Left colon (tissue), 2 donors: ENCODE results near the gene POU2F3. TPM values are rescaled to one million over a fixed set of nuclear protein-coding genes. Genes with fewer than 3 reads are reported as not detected.

ENCODE experiments used
- ATAC-seq: fragments of 200-7000 bp; cut with Tn5 transposase; one replicate; pipeline ENCODE4 v1.9.1; 2020; ENCODE audit warnings: mild to moderate bottlenecking, moderate library complexity
- DNase-seq, 2 donors: peaks; one replicate each; pipeline ENCODE4 v3.0.0-alpha.2; 2020
- intact Hi-C, 2 donors: fragments of 100-400 bp; cut with DNase I in 1 of 2; cut with micrococcal nuclease in 1 of 2; formaldehyde crosslinking; loops; one replicate each; pipeline versions ENCODE4 v1.11.2 to v1.14.0; 2022; cut with DNase I, micrococcal nuclease
- total RNA-seq, 2 donors: library from RNA; stranded (reverse); fragmentation: NEBNext Ultra II Directional; extraction: Animal tissue kit (Norgen Biotek cat#: 25700); gene quantifications; one replicate each; pipeline ENCODE4 v1.2.1, GENCODE V29; 2021
- donor health status: DM: no; HTN: no; CAD: no.
- donor health status: DM: yes; HTN: yes; CAD: no.

Gene POU2F3
- total RNA-seq, 2 donors from 2014 or later = 1.9 to 2.0 TPM

DNA sequence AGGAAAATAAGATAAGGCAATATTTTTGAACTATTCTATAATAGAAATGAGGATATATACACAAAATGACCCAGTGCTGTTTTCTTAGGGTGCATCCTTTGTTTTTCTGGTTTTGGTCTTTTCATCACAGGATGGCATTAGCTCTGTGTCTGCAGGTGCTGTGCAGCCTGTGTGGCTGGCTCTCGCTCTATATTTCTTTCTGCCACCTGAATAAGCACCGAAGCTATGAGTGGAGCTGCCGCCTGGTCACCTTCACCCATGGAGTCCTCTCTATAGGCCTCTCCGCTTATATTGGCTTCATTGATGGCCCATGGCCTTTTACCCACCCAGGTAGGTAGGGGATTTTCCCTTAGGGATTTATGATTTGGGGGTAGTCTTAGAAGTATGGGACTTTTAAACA is 87.4 kb downstream of the POU2F3 start:
- intact Hi-C loops = loop anchor here in 1 of 2 donors (10.0 kb wide), 1 partner anchor 157 kb away; no protein-coding TSS in a partner anchor
- DNase-seq = no peak
- ATAC-seq = peak; percentile 10

DNA sequence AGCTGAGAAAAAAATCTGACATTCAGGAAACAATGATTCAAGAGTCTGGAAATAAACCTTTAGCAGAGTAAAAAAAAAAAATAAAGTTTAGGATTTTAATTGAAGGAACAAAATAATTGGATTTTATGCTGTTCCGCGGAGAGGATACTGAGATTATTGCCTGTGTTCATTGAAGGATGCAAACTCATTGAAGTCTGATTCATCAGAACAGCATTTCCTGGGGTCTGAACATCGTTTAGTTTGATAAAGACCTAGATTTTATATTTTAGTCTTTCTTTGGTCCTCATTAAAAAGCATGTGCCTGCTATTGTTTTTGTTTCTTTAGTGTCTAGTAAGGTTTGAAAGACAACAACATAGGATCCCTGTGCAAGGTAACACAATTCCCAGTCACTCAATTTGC is 89.6 kb downstream of the POU2F3 start:
- intact Hi-C loops = loop anchor here in 1 of 2 donors (10.0 kb wide), 1 partner anchor 155 kb away; no protein-coding TSS in a partner anchor
- ATAC-seq (no peak), DNase-seq (no peak)

- intact Hi-C loops = no loop called here
- ATAC-seq = no peak
Observed at GRCh38 chr11:120330045-120330444, 90.1 kb downstream of the POU2F3 start.

GRCh38 chr11:120331301-120331996 is 91.5 kb downstream of the POU2F3 start:
- intact Hi-C loops = no loop called here
- ATAC-seq = no peak
- DNase-seq = no peak

More at GRCh38 chr11:120330045-120330444, 90.1 kb downstream of the POU2F3 start:
- DNase-seq = no peak

GRCh38 chr11:120332822-120333716 is 93.1 kb downstream of the POU2F3 start:
- ATAC-seq = no peak
- intact Hi-C loops = no loop called here

GRCh38 chr11:120333801-120334200 is 93.9 kb downstream of the POU2F3 start:
- no peak for ATAC-seq

More at GRCh38 chr11:120332822-120333716, 93.1 kb downstream of the POU2F3 start:
- DNase-seq = no peak

DNA sequence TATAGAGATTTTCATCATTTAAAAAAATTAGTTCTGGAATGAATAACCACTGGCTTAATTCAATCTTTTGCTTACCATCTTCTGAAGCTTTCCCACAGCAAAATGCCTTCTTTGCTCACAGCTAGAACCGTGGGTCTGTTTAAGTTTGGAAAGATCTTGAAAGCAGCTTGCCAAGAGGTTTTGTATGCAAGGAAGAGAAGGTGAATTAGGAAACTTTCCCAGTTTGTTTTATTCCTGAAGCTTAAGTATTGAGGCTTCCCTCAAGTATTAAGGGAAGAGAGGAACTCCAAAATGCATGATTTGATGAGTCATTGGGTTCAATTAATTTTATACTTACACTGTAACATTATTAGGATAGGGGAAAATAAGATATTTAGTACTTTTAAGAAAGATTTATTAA is 94.4 kb downstream of the POU2F3 start:
- DNase-seq (no peak), ATAC-seq (no peak)
- intact Hi-C loops = no loop called here

More at GRCh38 chr11:120333801-120334200, 93.9 kb downstream of the POU2F3 start:
- intact Hi-C loops = no loop called here
- DNase-seq = no peak

GRCh38 chr11:120334894-120335462 is 95.0 kb downstream of the POU2F3 start:
- ATAC-seq (peak; percentile 18), DNase-seq (peak; percentile 58 to 66)
- intact Hi-C loops = no loop called here

GRCh38 chr11:120335556-120335907 is 95.6 kb downstream of the POU2F3 start:
- intact Hi-C loops = no loop called here
- ATAC-seq = peak; percentile 35
- no peak for DNase-seq

DNA sequence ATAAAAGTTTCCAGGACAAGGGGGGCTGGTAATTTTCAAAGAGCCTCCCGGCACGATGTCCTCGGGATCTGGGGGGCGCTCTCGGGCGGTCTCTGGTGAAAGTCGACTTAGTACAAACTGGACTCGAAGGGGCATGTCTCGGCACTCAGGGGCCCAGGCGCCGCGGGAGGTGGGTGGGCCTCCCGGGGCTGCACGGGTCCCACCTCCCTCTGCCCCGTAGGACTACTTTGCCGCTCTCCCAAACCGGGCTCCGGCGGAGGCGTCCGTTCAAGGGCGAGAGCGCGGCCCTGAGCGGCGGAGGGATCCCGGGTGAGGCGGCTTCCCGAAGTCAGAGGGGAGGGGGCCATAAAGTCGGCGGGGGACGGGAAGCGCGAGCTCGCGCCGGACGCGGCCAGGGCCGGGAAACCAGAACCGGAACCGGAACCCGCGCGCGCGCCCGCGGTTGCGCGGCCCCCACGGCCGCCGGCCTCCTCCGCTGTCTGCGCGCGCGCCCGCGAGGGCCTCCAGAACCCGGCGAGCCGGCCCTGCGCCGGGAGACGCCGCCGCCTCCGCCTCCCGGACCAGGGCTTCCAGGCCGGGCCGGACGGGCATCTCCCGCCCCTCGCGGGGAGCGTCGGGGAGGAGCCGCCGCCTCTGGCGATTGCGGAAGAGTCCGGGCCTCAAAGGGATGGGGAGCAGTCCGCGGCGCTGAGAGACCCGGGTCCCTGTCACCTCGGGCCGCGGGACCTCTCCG is 96.1 kb downstream of the POU2F3 start, which contains the start of gene ARHGEF12:
ARHGEF12 (plus strand) TSS at position 506 of the 733 bp plus-strand sequence. CDS start 831 bp downstream, outside the sequence.
- ATAC-seq (peak; percentile 74), DNase-seq (peak; percentile 97)
- intact Hi-C loops = no loop called here

DNA sequence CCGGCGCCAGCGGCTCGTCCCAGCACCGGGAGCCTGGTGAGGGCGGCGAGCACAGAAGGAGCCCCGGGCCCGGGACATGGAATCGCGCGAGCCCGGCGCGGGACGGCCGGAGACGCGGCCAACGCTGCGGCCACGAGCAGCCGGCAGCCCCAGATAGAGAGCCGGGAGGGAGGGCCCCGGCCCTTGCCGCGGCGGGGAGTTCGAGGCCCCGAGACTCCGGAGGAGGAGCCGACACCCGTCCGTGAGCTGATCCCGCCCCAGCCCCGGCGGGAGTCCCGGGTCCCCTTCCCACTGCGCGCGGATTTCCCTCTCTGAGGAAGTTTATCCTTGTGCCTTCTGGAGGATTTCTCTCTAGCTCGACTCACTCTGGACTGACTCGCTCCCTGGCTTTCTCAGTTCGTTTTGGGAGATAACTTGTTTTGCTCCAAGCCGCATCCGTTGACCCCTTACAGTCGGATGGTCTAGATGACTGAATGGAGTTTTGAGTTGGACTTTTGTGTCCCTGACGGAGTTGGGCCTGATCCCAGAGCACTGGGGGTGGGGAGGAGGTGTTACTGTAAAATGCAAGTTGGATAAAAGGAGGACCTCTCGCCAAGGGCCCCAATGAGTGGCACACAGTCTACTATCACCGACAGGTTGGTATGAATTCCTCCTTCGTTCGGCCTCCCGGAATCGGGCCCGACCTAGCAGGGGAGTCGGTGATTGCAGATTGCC is 96.9 kb downstream of the POU2F3 start:
- intact Hi-C loops = no loop called here

GRCh38 chr11:120337355-120338106 is 97.6 kb downstream of the POU2F3 start:
- DNase-seq (no peak), ATAC-seq (no peak)
- intact Hi-C loops = no loop called here

More for the DNA sequence above, 96.9 kb downstream of the POU2F3 start:
- peak; percentile 52 for ATAC-seq
- DNase-seq = peak; percentile 51 to 67

DNA sequence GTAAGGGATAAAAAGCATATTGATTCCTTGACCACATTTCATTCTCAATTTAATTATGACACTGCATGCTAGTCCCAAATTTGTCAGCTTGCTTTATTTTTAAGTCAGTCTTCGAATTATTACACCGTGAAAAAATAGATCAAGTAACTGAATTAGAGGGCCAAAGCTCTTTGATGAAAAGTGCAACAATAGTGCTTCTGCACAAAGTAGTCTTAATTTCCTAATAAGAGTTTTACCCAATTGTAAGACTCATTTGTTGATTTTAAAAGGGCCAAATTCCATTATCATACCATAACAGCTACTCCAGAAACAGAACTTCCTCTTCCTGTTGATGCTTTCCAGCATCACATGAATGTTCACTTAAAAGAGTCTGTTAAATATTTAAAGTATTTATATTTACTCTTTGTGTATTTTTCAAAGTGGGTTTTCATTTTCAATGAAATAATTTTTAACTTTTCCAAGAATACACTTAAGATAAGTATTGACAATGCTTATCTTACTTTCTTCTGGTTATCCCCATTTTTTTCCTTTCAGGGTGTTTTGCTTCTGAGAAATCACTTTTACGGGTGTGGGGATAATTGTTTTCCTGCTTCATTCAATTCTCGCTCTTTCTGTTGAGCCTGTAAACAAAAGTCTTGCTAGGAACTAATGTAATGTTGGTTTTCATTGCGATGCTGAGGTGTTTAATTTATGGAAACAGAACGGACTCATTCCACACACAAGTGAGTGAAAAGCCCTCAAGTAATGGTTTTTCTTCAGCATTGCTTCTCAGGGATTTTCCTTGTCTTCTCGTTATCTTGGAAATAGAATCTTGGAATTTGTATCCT is 98.4 kb downstream of the POU2F3 start:
- no peak for DNase-seq
- no peak for ATAC-seq
- intact Hi-C loops = no loop called here

DNA sequence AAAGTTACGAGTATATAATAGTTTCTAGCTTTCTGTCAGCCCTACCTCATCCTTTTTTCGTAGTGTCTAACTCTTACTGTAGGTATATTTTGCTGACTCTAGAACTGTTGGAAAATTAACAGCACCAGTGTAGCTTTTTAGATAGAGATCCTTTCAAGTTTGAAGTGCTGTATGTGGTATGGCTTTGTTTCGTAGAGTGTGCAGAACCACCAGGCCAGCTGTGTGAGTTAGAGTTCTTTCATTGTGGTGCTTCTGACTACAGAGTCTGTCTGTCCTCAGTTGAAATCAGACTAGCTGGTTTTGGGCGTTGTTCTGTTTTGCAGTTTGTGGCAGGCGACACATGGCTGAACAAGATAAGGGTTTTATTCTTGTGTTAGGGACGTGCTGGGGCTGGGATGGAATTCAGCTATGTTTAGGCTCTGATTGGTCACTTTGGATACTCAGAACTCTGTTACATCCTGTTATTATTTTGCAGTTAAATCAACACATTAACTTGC is 99.5 kb downstream of the POU2F3 start:
- ATAC-seq = peak; percentile 19
- intact Hi-C loops = no loop called here
- peak in 1 of 2 donors; percentile 23 for DNase-seq

DNA sequence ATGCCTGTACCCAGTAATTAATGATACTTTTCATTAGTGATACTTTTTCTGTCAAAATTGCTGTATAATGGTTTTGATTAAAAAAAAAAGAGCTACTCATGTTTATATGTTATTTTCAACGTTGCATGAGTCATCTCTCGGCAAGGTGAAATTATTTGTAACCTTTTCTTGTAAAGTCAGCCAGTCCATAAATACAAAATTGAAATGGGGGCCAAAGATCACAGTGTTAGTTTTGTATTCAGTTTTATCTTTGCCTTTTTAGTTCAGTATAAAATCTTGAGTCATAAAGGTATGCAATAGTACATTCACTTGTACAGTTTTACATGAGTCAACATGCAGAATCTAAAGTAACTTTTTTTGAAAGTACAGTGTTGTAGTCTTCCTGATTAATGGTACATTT is 100.6 kb downstream of the POU2F3 start:
- intact Hi-C loops = loop anchor here in 1 of 2 donors (10.0 kb wide), 1 partner anchor 54 kb away; no protein-coding TSS in a partner anchor
- DNase-seq (no peak), ATAC-seq (no peak)

- no peak for DNase-seq
- ATAC-seq = no peak
- intact Hi-C loops = loop anchor here in 1 of 2 donors (10.0 kb wide), 1 partner anchor 53 kb away; no protein-coding TSS in a partner anchor
Observed at GRCh38 chr11:120342226-120342625, 102.3 kb downstream of the POU2F3 start.
